ENCODE measurements around the gene OLFM4.

The OLFM4 gene

DNA sequence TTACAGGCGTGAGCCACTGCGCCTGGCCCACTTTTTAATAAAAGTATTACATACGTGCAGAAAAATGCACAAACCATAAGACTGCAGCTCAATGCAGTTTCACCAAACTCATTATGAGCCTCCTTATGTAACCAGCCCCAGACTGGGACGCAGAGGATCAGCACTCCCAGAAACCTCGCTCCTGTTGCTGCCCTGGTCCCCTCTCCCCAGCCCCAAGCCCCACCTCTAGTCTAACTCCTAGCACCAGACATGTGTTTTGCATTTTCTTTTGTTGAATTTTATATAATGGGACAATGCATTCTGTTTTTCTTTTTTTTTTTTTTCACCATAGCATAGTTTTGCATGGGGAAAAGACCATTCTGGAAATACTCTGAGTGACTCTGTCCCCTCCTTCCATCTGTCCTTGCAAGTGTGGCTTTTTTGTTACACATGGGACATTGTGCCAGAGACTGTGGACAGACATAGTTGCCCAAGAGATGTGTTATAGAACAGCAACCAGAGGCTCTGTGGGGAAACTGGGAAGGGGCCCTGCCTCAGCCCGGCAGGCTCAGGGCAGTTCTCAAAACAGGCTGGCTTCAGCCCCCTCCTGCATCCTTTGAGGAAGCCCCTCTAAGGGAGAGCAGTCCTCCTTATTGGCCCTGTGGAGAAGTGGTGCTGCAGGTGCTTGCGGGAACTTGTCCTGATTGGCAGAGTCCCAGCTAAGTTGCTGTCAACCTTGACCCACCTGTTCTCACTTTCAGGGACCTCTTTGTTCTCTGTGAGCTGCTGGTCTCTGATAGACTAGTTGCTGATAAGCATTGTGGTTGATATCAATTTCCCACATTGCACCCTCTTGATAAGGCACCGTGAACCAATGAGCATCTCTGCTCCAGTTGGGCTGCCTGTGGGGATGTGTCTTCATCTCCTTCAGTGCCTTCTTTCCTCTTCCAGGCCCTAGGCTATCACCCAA, 13.8 kb upstream of the OLFM4 start:
- FAIRE-seq (no peak), DNase-seq (ENCODE audit: low spot score) (no peak)

DNA sequence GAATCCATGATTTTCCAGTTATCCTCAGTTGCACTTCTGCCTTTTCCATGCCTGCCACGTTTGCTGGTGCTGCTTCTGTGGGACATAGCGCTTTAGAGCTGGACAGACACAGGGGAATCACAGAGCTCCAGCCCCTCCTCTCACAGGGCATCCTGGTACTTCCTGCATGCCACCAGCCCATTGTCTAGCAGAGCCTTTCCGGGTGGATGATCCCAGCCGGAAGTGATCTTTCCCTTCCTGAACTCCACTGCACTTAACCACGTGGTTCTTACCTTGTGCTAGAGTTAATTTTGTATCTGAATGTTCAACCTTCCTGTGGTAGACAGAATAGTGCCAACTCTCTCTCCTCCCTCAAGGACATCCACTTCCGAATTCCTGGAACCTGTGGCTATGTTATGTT, 12.6 kb upstream of the OLFM4 start:
- DNase-seq (ENCODE audit: low spot score) (no peak), FAIRE-seq (no peak)

- FAIRE-seq (no peak), DNase-seq (ENCODE audit: low spot score) (no peak)
These were observed 11.1 kb upstream of the OLFM4 start for GRCh38 chr13:53017433-53017970.

- no peak for DNase-seq (ENCODE audit: low spot score)
- FAIRE-seq = no peak
These were observed 9.6 kb upstream of the OLFM4 start for GRCh38 chr13:53018690-53019647.

- no peak for DNase-seq (ENCODE audit: low spot score)
- FAIRE-seq = no peak
These were observed 7.8 kb upstream of the OLFM4 start for GRCh38 chr13:53020764-53021335.

GRCh38 chr13:53023246-53023645, 5.4 kb upstream of the OLFM4 start:
- DNase-seq (ENCODE audit: low spot score) = no peak
- FAIRE-seq = no peak

GRCh38 chr13:53028063-53028462, 550 bp upstream of the OLFM4 start:
- no peak for FAIRE-seq
- no peak for DNase-seq (ENCODE audit: low spot score)

DNA sequence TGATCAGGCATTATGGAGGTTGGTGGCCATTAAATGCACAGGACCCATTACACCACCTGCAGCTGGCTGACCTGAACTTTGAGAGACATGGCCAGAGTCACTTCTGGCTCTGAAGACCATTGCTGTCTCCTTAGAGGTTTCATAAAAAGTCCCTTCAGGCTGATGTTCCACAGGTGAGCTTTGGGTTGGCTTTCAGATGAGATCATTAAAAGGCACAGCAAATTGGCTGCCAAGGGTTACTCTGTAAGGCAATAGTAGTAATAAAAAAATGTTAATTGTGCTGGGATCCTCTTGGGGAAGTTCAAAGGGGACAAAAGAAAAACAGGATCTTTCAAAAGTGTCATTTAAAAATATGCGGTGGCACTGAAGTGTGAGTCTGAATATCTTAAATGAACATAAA, 4.2 kb downstream of the OLFM4 start:
- FAIRE-seq = no peak

GRCh38 chr13:53038993-53039392, 10.4 kb downstream of the OLFM4 start:
- DNase-seq (ENCODE audit: low spot score) (no peak), FAIRE-seq (no peak)

More for the DNA sequence above, 4.2 kb downstream of the OLFM4 start:
- DNase-seq (ENCODE audit: low spot score) = no peak

GRCh38 chr13:53041968-53042516, 13.4 kb downstream of the OLFM4 start:
- FAIRE-seq (no peak), DNase-seq (ENCODE audit: low spot score) (no peak)

- DNase-seq (ENCODE audit: low spot score) (no peak), FAIRE-seq (no peak)
These were observed 14.3 kb downstream of the OLFM4 start for GRCh38 chr13:53042877-53043276.

DNA sequence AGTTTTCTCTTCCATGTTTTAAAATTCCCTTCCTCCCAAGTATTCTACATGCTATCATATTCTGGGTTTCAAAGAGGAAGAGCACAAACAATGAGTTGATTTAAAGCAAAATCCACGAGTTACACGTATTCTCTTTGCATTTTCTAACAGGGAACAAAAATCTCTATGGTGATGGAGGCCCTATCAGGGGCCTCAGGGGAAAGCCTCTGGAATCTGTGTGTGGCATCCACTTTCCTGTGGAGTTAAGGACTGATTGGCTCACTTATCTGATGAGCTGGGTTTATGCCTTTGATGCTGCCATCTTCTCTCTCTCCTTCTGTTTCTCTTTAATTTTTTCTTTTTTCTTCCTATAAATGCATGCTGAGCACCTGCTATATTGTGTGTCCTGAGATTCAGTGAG, 14.8 kb downstream of the OLFM4 start:
- no peak for FAIRE-seq

DNA sequence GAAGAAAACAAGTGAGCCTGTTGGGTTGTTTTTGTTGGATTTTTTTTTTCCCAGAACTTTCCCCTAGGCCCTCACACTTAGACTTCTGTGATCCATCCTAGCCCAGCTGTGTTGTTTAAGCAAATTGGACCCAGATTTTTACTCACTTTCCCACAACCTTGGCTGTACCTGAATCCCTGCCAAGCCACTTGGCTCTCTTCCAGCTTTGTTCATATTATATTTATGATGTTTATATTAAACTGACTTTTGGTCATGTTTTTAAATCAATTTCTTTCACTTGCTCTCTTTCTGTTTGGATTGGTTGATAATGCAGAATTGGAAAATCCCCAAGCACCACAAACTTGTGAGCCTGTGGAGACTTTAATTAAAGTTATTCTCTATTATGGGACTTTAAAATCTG, 16.6 kb downstream of the OLFM4 start:
- DNase-seq (ENCODE audit: low spot score) = no peak
- no peak for FAIRE-seq

More for the DNA sequence above, 14.8 kb downstream of the OLFM4 start:
- DNase-seq (ENCODE audit: low spot score) = no peak

GRCh38 chr13:53048880-53049279, 20.3 kb downstream of the OLFM4 start:
- no peak for DNase-seq (ENCODE audit: low spot score)
- no peak for FAIRE-seq

- no peak for FAIRE-seq
- DNase-seq (ENCODE audit: low spot score) = no peak
These were observed 21.5 kb downstream of the OLFM4 start for GRCh38 chr13:53050151-53050550.

DNA sequence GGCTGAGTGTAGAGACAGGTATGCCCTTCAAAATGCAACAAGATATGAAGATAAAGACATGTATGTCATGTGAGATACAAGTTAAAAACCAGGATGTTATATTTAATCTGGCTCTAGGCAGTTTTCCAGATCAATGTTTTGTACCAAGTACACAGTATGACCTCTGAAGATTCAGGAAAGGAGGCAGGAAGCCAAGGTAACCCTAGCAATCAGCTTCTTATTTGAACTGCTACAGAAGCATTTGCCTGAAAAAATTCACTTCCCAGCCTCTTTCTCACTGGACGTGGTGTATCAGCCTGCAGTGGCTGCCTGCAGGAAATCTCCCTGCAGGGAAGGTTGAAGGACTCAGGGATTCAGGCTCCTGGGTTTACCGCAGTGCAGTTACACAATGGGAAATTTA, 24.1 kb downstream of the OLFM4 start:
- no peak for FAIRE-seq
- DNase-seq (ENCODE audit: low spot score) = no peak

DNA sequence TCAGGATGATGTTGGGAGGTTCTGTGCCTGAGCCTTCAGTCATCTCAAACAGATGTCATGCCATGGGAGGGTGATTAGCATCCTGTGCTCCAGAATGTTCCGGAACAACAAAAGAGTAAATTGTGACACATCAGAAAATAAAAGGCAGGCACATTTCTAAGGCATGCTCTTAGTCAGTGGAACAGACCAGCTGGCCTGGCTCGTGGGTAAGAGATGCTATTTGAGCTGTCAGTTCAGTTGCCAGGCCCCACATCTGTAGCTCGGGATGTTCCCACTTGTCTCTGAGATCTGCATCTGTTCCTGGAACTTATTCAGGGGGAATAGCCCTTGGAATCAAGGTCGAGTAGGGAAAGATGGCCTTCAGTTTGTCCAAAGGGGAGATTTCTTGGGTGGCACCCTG, 26.0 kb downstream of the OLFM4 start:
- FAIRE-seq = no peak

DNA sequence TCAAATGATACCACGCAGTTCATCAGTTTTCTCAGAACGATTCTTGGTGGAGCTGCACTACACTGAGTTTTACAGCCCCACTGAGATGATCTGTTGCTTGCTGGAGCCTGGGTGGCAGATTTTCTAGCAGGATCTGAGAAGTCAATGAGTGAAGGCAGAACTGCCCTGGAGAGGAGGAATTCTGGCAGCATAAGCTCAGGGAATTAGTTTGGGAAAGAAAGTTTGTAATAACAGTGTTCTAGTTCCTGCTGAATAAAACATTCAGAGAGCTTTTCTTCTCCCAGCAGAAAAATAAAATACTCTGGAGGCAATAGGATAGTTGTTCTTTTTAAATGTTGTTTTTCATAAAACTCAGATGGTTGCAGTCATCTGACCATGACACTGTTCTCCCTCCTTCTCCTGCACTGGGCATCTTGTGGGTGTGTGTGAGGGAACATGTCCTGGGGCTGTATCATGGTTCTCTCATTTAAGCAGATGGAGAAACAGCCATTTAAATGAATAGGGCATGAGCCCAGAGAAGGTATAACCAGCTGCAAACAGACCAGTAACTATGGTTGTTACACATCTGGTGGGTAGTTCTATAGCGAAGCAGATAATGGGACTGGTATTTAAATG, 29.6 kb downstream of the OLFM4 start:
- no peak for DNase-seq (ENCODE audit: low spot score)
- no peak for FAIRE-seq

More for the DNA sequence above, 26.0 kb downstream of the OLFM4 start:
- DNase-seq (ENCODE audit: low spot score) = no peak

DNA sequence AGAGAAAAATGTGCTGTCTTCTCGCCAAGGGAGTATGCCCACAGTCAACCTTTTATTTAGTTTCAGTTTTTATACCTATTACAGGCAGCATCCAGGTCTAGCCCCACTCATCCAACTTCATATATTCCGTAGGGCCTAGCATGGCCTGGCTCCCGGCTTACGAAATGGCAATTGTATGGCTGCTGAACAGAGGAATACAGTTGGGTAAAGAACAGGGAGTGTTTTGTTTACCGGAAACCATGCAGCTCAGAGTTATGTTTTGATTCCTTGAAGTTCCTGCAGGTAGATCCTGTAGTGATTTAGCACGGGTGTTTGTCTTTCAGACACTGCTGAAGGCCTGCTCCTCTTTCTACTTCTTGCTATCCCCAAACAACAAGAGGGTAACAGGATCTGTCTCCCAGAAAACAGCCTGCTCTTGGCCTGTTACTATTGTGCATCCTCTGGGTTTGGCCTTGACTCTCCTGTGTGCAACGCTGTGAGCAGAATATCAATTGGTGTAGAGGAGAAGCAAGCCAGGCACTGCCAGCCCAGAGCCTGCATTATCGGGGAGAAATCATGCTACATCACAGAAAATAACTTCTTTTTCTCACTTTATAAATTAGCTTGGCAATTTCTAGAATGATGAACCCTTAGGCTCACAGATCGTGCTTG, 32.4 kb downstream of the OLFM4 start:
- DNase-seq (ENCODE audit: low spot score) = no peak
- no peak for FAIRE-seq

- DNase-seq (ENCODE audit: low spot score) = no peak
These were observed 36.1 kb downstream of the OLFM4 start for GRCh38 chr13:53064731-53065130.

More at GRCh38 chr13:53064731-53065130, 36.1 kb downstream of the OLFM4 start:
- no peak for FAIRE-seq

All from urothelium cell line (cell line).